Astrocyte (in vitro differentiated cells and primary cell): ENCODE measurements around the gene KLHDC8A. TPM values are rescaled to one million over a fixed set of nuclear protein-coding genes. Genes with fewer than 3 reads are reported as not detected.

Experiments used
- DNase-seq: peaks from one replicate; pipeline ENCODE4 v3.0.0-alpha.2; 2010; ENCODE audit warnings: low read depth
- FAIRE-seq: peaks from 2 replicates; lab custom pipeline; 2011; peaks lifted over from hg19 to GRCh38; lab: Jason Lieb, UNC
- H2AFZ ChIP-seq: 2 replicates; pipeline ENCODE4 v1.6.0; 2012; ENCODE audit warnings: low read depth, low read length, inconsistent platforms
- H3K27ac ChIP-seq: 2 replicates; pipeline ENCODE4 v1.5.1; 2011; ENCODE audit warnings: low read depth, low read length, inconsistent platforms
- H3K27me3 ChIP-seq: 2 replicates; pipeline ENCODE4 v1.6.0; 2011; ENCODE audit warnings: low read length, inconsistent platforms; ENCODE audit not compliant: insufficient read depth
- H3K36me3 ChIP-seq: 2 replicates; pipeline ENCODE4 v1.5.1; 2011; ENCODE audit warnings: low read length, inconsistent platforms; ENCODE audit not compliant: insufficient read depth
- H3K4me1 ChIP-seq: 2 replicates; pipeline ENCODE4 v1.5.1; 2011; ENCODE audit warnings: low read length, inconsistent platforms; ENCODE audit not compliant: insufficient read depth
- H3K4me2 ChIP-seq: 2 replicates; pipeline ENCODE4 v1.6.0; 2012; ENCODE audit warnings: low read length, inconsistent platforms
- H3K4me3 ChIP-seq: 2 replicates; pipeline ENCODE4 v1.5.1; 2011; ENCODE audit warnings: low read depth, mild to moderate bottlenecking, low read length, inconsistent platforms; ENCODE audit not compliant: insufficient read depth
- H3K79me2 ChIP-seq: 2 replicates; pipeline ENCODE4 v1.6.0; 2012; ENCODE audit warnings: mild to moderate bottlenecking, low read length, inconsistent platforms; ENCODE audit not compliant: insufficient read depth
- H3K9ac ChIP-seq: 2 replicates; pipeline ENCODE4 v1.6.0; 2012; ENCODE audit warnings: mild to moderate bottlenecking, low read length, inconsistent platforms
- H3K9me3 ChIP-seq: 2 replicates; pipeline ENCODE4 v1.5.1; 2012; ENCODE audit warnings: low read depth, mild to moderate bottlenecking, low read length, inconsistent platforms; ENCODE audit not compliant: insufficient read depth
- H4K20me1 ChIP-seq: 2 replicates; pipeline ENCODE4 v1.6.0; 2012; ENCODE audit warnings: low read length, inconsistent platforms; ENCODE audit not compliant: insufficient read depth
- H3K27ac Mint-ChIP-seq: one replicate; pipeline ENCODE4 v1.8.0; 2021; ENCODE audit warnings: mild to moderate bottlenecking, mixed read lengths; ENCODE audit not compliant: unreplicated experiment
- H3K27me3 Mint-ChIP-seq: one replicate; pipeline ENCODE4 v1.8.0; 2021; ENCODE audit warnings: low read depth, mixed read lengths; ENCODE audit not compliant: unreplicated experiment
- H3K36me3 Mint-ChIP-seq: one replicate; pipeline ENCODE4 v1.8.0; 2021; ENCODE audit warnings: low read depth, mixed read lengths; ENCODE audit not compliant: unreplicated experiment
- H3K4me1 Mint-ChIP-seq: one replicate; pipeline ENCODE4 v1.8.0; 2021; ENCODE audit warnings: low read depth, mixed read lengths; ENCODE audit not compliant: unreplicated experiment
- H3K4me3 Mint-ChIP-seq: one replicate; pipeline ENCODE4 v1.8.0; 2021; ENCODE audit warnings: mild to moderate bottlenecking, moderate library complexity, mixed read lengths; ENCODE audit not compliant: unreplicated experiment
- H3K9me3 Mint-ChIP-seq: one replicate; pipeline ENCODE4 v1.8.0; 2021; ENCODE audit warnings: mild to moderate bottlenecking, mixed read lengths; ENCODE audit not compliant: unreplicated experiment
- EZH2 ChIP-seq: IDR thresholded peaks from 2 replicates; pipeline ENCODE4 v1.6.1; 2012; ENCODE audit warnings: mild to moderate bottlenecking, low read length, inconsistent platforms; ENCODE audit not compliant: insufficient read depth
- total RNA-seq: library from RNA; stranded (reverse); gene quantifications from 2 replicates; pipeline ENCODE4 v1.2.1, GENCODE V29; 2021
- TF ChIP-seq, protein P1 (sequence below): IDR thresholded peaks from 2 replicates; pipeline ENCODE4 v1.5.1; 2011; ENCODE audit warnings: low read depth, mild to moderate bottlenecking, inconsistent platforms, low read length, moderate library complexity; ENCODE audit not compliant: insufficient read depth

The KLHDC8A gene
- total RNA-seq, 1 donor from 2014 or later: 0.39 TPM

DNA sequence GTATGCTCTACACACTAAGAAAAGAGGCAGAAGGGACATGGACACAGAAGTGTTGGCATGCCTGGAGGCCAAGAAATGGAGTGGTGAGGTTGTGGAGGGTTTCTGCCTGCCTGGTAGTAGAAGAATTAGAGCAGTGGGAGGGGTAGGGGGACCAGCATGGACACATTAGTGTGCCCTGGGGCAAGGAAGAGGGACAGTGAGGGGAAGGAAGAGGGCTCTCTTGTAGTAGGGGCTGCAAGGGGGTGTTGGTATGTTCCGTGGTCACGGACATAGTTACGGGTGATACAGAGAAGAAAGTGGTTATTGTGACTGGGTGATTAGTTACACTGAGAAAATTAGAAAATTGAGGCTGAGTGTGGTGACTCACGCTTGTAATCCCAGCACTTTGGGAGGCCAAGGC is 41.9 kb upstream of the KLHDC8A start:
- no peaks in the 10 kb centered on the region for H3K79me2 ChIP-seq
- no peak overlapping the region for H3K4me2 ChIP-seq
- no peaks in the 10 kb centered on the region for H3K9me3 Mint-ChIP-seq
- H3K36me3 ChIP-seq: no peaks in the 10 kb centered on the region
- no peak overlapping the region for H3K9ac ChIP-seq
- H3K27ac ChIP-seq: no peak overlapping the region
- no peaks in the 10 kb centered on the region for H3K4me1 Mint-ChIP-seq
- no peak overlapping the region for H2AFZ ChIP-seq
- H3K36me3 Mint-ChIP-seq: no peaks in the 10 kb centered on the region
- H3K4me3 Mint-ChIP-seq: no peak overlapping the region
- peaks cover 6% of the 10 kb centered on the region for H3K27me3 Mint-ChIP-seq
- H3K4me3 ChIP-seq: no peak overlapping the region
- no peak for DNase-seq
- no peaks in the 10 kb centered on the region for H4K20me1 ChIP-seq
- TF ChIP-seq, protein P1, sequence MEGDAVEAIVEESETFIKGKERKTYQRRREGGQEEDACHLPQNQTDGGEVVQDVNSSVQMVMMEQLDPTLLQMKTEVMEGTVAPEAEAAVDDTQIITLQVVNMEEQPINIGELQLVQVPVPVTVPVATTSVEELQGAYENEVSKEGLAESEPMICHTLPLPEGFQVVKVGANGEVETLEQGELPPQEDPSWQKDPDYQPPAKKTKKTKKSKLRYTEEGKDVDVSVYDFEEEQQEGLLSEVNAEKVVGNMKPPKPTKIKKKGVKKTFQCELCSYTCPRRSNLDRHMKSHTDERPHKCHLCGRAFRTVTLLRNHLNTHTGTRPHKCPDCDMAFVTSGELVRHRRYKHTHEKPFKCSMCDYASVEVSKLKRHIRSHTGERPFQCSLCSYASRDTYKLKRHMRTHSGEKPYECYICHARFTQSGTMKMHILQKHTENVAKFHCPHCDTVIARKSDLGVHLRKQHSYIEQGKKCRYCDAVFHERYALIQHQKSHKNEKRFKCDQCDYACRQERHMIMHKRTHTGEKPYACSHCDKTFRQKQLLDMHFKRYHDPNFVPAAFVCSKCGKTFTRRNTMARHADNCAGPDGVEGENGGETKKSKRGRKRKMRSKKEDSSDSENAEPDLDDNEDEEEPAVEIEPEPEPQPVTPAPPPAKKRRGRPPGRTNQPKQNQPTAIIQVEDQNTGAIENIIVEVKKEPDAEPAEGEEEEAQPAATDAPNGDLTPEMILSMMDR: no peak
- TF ChIP-seq EZH2: no peak
- no peaks in the 10 kb centered on the region for H3K4me1 ChIP-seq
- no peak for FAIRE-seq
- no peaks in the 10 kb centered on the region for H3K9me3 ChIP-seq
- peaks cover 9% of the 10 kb centered on the region for H3K27me3 ChIP-seq
- H3K27ac Mint-ChIP-seq: no peak overlapping the region

GRCh38 chr1:205396967-205397616 is 40.4 kb upstream of the KLHDC8A start:
- no peak overlapping the region for H3K9ac ChIP-seq
- H4K20me1 ChIP-seq: no peaks in the 10 kb centered on the region
- FAIRE-seq (peak; percentile 26), DNase-seq (no peak)
- H3K4me1 ChIP-seq: no peaks in the 10 kb centered on the region
- Mint-ChIP-seq H3K27me3 (peaks cover 6% of the 10 kb centered on the region), H3K27ac (no peak overlapping the region), H3K36me3 (no peaks in the 10 kb centered on the region), H3K4me3 (no peak overlapping the region), H3K9me3 (no peaks in the 10 kb centered on the region), H3K4me1 (no peaks in the 10 kb centered on the region)
- H3K79me2 ChIP-seq: no peaks in the 10 kb centered on the region
- H3K4me3 ChIP-seq: no peak overlapping the region
- TF ChIP-seq EZH2: no peak
- TF ChIP-seq, protein P1: peak; percentile 78
- no peak overlapping the region for H3K27ac ChIP-seq
- no peaks in the 10 kb centered on the region for H3K9me3 ChIP-seq
- H3K36me3 ChIP-seq: no peaks in the 10 kb centered on the region
- peaks cover 10% of the 10 kb centered on the region for H3K27me3 ChIP-seq
- no peak overlapping the region for H2AFZ ChIP-seq
- no peak overlapping the region for H3K4me2 ChIP-seq

- H2AFZ ChIP-seq: no peak overlapping the region
- Mint-ChIP-seq H3K36me3 (no peaks in the 10 kb centered on the region), H3K4me1 (no peaks in the 10 kb centered on the region), H3K27ac (no peak overlapping the region), H3K9me3 (no peaks in the 10 kb centered on the region), H3K27me3 (peaks cover 7% of the 10 kb centered on the region), H3K4me3 (no peak overlapping the region)
- H3K9me3 ChIP-seq: no peaks in the 10 kb centered on the region
- no peak overlapping the region for H3K4me2 ChIP-seq
- FAIRE-seq (no peak), DNase-seq (no peak)
- H3K36me3 ChIP-seq: no peaks in the 10 kb centered on the region
- no peak overlapping the region for H3K9ac ChIP-seq
- H3K4me3 ChIP-seq: no peak overlapping the region
- H3K27ac ChIP-seq: no peak overlapping the region
- no peaks in the 10 kb centered on the region for H4K20me1 ChIP-seq
- peaks cover 10% of the 10 kb centered on the region for H3K27me3 ChIP-seq
- TF ChIP-seq, protein P1: no peak
- TF ChIP-seq EZH2: no peak
- H3K79me2 ChIP-seq: no peaks in the 10 kb centered on the region
- no peaks in the 10 kb centered on the region for H3K4me1 ChIP-seq
Measured at GRCh38 chr1:205395616-205396015, 38.9 kb upstream of the KLHDC8A start.
